ENCODE data around the gene LRRC3.

Gene LRRC3

DNA sequence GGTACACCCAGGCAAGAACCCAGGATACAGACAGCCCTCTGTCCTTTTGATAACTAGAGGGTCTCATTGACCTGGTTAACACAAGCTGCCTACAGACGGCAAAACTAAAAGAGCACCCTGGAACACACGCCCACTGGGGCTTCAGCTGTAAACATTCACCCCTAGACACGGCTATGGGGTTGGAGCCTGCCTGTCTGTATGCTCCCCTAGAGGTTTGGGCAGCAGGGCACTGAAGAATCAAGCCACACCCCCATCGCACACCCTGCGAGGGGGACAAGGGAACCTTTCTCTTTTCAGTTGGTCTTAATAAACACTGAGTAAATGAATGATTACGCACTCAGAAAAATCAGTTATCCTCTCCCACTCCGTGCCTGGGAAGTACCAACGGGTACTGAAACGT is 35.5 kb downstream of the LRRC3 start:
- TF ChIP-seq RAD21 (IDR thresholded peaks at IDR 0.05; ENCODE audit: low read depth) = no peak
- TF ChIP-seq REST (IDR thresholded peaks at IDR 0.05; ENCODE audit: low read depth) = no peak
- TF ChIP-seq NFIC (IDR thresholded peaks at IDR 0.05) = no peak
- no peak for TF ChIP-seq YY1 (IDR thresholded peaks at IDR 0.05; ENCODE audit: low read depth)

DNA sequence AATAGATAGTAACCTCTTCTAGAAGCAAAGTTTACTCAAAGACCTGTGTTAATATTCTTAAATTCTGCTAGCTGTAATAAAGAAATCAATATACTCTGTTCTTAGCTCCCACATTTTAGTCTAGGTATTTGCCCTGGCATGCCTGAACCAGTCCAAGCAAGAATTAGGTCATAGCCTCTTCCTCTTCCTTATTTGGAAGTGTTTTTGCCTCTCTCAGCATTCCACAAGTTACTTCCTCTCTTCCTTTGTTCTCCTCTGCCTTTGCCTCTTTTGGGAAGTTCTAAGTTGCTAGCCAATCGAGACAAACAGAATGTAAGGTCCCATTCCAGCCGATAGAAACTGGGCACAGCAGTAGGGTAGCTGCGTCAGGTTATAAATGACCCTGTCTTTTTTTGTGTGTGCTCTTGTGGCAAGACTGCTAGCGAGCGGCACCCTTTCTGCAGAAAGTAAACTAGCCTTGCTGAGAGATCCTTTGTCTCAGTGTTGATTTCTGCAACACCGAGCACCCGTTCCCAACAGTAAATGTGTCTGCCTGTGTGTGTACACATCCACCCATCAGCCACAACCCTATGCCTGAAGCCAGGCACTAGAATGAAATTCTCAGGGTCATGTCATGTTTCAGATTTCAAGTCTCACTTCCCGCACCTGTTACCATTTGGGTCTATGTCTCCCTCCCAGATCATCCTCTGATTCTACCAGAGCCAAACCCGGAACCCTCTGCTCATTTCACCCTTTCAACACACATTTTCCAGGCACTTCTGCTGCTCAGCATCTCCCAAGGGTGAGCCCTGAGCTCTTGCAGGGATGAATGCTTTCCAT is 37.5 kb downstream of the LRRC3 start:
- TF ChIP-seq TCF12 (IDR thresholded peaks at IDR 0.05; ENCODE audit: low read depth) (0 out of 2 replicates have a peak, but pooled peaks have one; percentile 27), RAD21 (IDR thresholded peaks at IDR 0.05; ENCODE audit: low read depth) (no peak)

- TF ChIP-seq EP300 (IDR thresholded peaks at IDR 0.05; ENCODE audit: borderline replicate concordance) (no peak), TCF12 (IDR thresholded peaks at IDR 0.05; ENCODE audit: low read depth) (no peak), CREB1 (IDR thresholded peaks at IDR 0.05; ENCODE audit: low read depth) (no peak), NFIC (IDR thresholded peaks at IDR 0.05) (no peak), FOXM1 (IDR thresholded peaks at IDR 0.05; ENCODE audit: borderline replicate concordance, low read depth) (no peak), REST (IDR thresholded peaks at IDR 0.05; ENCODE audit: low read depth) (no peak), TAF1 (IDR thresholded peaks at IDR 0.05; ENCODE audit: low read depth) (no peak), ZBTB7A (IDR thresholded peaks at IDR 0.05; ENCODE audit: low read depth) (no peak), RAD21 (IDR thresholded peaks at IDR 0.05; ENCODE audit: low read depth) (no peak), EGR1 (IDR thresholded peaks at IDR 0.05) (no peak), TEAD4 (IDR thresholded peaks at IDR 0.05) (no peak), USF1 (IDR thresholded peaks at IDR 0.05) (no peak), CEBPB (IDR thresholded peaks at IDR 0.05) (no peak), YY1 (IDR thresholded peaks at IDR 0.05; ENCODE audit: low read depth) (no peak)
- TF ChIP-seq, protein P1, sequence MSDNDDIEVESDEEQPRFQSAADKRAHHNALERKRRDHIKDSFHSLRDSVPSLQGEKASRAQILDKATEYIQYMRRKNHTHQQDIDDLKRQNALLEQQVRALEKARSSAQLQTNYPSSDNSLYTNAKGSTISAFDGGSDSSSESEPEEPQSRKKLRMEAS (IDR thresholded peaks at IDR 0.05) = no peak
These were observed 39.1 kb downstream of the LRRC3 start for GRCh38 chr21:44494418-44494817.

DNA sequence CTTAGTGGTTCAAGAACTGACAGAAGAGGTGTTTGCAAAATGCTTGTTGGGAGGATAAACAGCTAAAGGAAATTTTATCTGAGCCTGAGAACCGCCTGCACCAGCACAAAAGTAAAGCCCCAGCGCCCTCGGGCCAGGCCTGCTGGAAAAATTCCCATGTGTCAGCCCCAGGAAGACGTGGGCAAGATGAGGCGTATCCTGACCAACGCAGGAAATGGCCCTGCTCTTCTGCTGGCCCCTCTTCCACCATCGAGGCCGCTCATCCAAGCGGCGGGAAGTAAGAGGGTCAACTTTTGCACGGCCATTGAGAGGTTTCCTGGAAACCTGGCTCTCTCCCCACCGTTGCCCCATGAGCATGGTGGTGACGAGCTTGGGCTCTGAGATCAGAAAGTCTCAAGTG is 39.6 kb downstream of the LRRC3 start:
- TF ChIP-seq NFIC (IDR thresholded peaks at IDR 0.05) = no peak
- TF ChIP-seq EGR1 (IDR thresholded peaks at IDR 0.05) = no peak

DNA sequence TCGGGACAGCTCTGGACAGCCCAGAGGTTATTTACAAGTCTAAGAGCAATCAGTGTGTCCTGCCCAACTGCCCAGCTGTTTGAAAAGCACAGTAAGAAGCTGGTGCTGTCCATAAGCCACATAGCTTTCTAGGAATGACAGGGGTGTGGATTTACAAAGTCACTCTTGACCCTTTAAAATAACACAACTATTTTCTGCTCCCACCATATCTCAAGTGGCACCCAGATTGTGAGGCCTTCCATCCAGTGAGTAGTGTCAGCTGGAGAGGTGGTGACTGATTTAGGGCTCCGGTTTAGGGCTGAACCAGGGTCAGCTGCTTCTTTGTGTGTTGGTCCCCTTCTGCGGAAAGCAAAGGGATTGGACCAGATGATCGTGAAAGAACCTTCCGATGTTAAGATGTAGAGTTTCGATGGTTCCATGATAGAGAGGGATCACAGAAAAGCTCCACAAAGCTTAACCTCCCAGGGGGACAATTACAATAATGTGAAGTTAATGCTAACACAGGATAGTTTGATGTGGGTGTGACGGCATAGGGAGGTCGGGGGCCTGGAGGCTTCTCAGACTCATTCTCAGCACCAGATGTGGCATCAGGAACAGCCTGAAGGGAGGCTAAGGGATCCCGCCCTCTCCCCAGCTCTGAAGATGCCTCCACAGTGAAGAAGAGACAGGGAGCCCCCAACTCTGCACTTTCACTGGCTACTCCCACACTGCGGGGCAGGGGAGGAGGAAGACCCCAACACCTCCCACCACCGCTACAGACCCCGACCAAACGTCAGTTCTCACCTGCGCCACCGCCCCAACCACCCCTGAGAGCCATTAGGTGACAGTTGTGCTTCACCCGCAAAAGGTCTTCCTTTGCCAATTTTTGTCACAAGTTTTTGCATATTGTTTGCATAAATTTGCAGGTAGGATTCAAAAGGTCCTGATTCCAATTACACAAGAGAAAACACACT is 40.6 kb downstream of the LRRC3 start:
- TF ChIP-seq CREB1 (IDR thresholded peaks at IDR 0.05; ENCODE audit: low read depth) (no peak), TEAD4 (IDR thresholded peaks at IDR 0.05) (no peak), NFIC (IDR thresholded peaks at IDR 0.05) (no peak), ZBTB7A (IDR thresholded peaks at IDR 0.05; ENCODE audit: low read depth) (no peak), TAF1 (IDR thresholded peaks at IDR 0.05; ENCODE audit: low read depth) (no peak), YY1 (IDR thresholded peaks at IDR 0.05; ENCODE audit: low read depth) (no peak), USF1 (IDR thresholded peaks at IDR 0.05) (no peak), EP300 (IDR thresholded peaks at IDR 0.05; ENCODE audit: borderline replicate concordance) (no peak), EGR1 (IDR thresholded peaks at IDR 0.05) (no peak), TCF12 (IDR thresholded peaks at IDR 0.05; ENCODE audit: low read depth) (no peak), REST (IDR thresholded peaks at IDR 0.05; ENCODE audit: low read depth) (no peak), CEBPB (IDR thresholded peaks at IDR 0.05) (no peak), FOXM1 (IDR thresholded peaks at IDR 0.05; ENCODE audit: borderline replicate concordance, low read depth) (no peak), RAD21 (IDR thresholded peaks at IDR 0.05; ENCODE audit: low read depth) (no peak)
- TF ChIP-seq, protein P1 (IDR thresholded peaks at IDR 0.05) = no peak
